ENCODE data around the gene SSU72.

Gene SSU72

DNA sequence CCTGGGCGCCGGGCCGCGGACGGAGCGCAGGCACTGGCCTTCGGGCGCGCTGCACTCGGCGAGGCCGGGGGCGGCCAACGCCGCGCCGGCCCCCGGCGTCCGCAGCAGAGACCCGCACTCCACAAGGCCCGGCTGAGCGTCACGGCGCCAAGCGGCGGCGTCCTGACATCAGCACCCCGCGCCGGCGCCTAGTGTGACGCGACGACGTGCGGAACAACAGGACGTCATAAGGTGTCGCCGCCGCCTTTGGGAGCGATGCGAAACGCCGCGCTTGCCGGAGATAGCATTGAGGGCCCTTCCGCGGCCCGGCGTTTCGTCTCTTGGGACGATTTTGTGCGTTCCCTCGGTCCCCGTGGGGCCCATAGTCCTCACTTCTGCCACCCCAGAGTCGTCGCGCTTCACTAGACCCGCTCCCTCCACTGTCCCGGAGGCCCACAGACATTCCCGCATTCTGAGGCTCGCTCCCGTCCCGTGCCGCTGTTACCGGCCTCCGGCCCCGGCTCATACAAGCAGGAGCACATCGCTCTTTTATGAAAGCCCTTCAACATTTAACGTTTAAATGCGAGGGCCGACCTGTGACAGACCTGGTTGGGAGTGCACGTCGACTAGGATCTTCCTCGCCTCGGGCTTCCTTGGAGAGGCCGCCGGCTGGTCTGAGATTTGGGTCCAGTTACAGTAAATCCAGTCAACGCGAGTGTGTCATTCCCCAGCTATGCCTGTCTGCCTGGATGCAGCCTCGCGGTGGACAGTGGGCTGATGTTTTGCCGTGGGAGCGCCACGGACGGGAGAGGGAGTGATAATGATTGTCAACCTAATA lies at the start of gene SSU72:
TSS of gene SSU72 (minus strand) at position 143 of the 817 bp plus-strand sequence. CDS start 306 bp downstream, outside the sequence.
- TF ChIP-seq, protein P1, sequence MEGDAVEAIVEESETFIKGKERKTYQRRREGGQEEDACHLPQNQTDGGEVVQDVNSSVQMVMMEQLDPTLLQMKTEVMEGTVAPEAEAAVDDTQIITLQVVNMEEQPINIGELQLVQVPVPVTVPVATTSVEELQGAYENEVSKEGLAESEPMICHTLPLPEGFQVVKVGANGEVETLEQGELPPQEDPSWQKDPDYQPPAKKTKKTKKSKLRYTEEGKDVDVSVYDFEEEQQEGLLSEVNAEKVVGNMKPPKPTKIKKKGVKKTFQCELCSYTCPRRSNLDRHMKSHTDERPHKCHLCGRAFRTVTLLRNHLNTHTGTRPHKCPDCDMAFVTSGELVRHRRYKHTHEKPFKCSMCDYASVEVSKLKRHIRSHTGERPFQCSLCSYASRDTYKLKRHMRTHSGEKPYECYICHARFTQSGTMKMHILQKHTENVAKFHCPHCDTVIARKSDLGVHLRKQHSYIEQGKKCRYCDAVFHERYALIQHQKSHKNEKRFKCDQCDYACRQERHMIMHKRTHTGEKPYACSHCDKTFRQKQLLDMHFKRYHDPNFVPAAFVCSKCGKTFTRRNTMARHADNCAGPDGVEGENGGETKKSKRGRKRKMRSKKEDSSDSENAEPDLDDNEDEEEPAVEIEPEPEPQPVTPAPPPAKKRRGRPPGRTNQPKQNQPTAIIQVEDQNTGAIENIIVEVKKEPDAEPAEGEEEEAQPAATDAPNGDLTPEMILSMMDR (IDR thresholded peaks at IDR 0.05; ENCODE audit: low read depth, low read length), result no peak
- in situ Hi-C loops (cut with HindIII; ENCODE audit: low sequenced_read_pairs), result no loop called here
- DNase-seq (ENCODE audit: low read depth, low spot score), result peak; percentile 94
- peak within 1 kb of the TSS; percentile 97 for H3K4me3 ChIP-seq (ENCODE audit: low read depth, low read length)

DNA sequence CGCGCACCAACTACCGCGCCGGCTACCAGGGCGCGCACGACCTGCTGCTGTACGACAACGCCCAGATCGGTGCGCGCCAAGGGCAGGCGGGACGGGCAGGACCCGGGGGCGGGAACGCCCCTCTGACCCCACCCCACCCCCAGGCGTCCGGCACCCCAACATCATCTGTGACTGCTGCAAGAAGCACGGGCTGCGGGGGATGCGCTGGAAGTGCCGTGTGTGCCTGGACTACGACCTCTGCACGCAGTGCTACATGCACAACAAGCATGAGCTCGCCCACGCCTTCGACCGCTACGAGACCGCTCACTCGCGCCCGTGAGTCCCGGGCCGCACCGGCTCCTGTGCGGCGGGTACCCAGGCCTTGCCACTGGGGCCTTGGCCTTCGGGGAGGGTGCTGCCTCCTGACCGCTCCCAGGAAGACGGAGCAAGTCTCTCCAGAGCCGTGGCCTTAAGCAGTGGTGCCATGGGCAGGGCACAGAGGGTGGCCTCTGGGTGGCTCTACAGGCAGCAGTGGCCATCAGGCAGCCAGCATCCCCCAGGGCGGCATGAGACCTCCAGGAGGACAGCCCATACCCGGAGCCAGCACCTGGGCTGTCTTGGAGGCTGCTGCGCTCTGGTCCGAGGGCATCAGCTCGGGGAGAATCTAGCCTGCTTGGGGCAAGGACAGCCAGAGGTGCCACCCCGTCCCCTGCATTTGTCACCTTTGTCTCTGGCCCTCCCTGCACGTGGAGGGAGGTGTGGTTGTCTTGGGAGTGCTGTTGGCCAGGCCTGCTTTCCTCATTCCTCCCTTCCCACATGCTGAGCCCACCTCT lies 49.2 kb upstream of the SSU72 start:
- in situ Hi-C loops (cut with HindIII; ENCODE audit: low sequenced_read_pairs), result no loop called here
- TF ChIP-seq, protein P1 (IDR thresholded peaks at IDR 0.05; ENCODE audit: low read depth, low read length), result no peak

DNA sequence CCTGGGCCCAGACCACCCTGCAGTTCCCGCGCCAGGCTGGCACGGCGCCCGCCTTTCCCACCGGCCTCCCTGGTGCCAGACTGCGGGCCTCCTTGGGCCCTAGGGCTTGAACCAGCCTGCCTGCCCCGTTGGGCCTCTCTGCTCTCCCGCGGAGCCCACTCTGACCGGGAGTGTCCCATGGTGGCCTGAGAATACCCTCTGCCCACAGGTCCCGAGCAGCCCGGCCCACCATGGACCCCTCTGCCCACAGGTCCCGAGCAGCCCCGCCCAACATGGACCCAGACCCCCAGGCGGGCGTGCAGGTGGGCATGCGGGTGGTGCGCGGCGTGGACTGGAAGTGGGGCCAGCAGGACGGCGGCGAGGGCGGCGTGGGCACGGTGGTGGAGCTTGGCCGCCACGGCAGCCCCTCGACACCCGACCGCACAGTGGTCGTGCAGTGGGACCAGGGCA lies 48.5 kb upstream of the SSU72 start:
- TF ChIP-seq, protein P1 (IDR thresholded peaks at IDR 0.05; ENCODE audit: low read depth, low read length), result no peak
- in situ Hi-C loops (cut with HindIII; ENCODE audit: low sequenced_read_pairs), result no loop called here
- H3K4me3 ChIP-seq (ENCODE audit: low read depth, low read length), result no peak overlapping the region
- DNase-seq (ENCODE audit: low read depth, low spot score), result no peak

More for the DNA sequence above, 49.2 kb upstream of the SSU72 start:
- no peak overlapping the region for H3K4me3 ChIP-seq (ENCODE audit: low read depth, low read length)
- DNase-seq (ENCODE audit: low read depth, low spot score), result no peak

DNA sequence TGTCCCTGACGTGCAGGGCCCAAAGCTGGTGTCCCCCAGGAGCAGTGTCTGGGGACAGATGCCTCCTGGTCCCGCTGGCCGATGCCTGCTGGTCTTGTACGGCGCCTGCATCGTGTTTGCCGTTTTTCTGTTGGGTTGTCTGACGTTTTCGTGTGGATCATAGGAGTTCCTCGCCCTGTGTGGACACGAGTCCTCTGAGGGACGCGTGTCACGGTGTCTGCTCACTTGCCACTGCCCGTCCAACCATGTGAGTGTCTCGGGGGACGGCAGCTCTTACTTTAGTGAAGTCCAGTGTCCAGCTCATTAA lies 48.1 kb upstream of the SSU72 start:
- H3K4me3 ChIP-seq (ENCODE audit: low read depth, low read length), result no peak overlapping the region
- TF ChIP-seq, protein P1 (IDR thresholded peaks at IDR 0.05; ENCODE audit: low read depth, low read length), result no peak
- DNase-seq (ENCODE audit: low read depth, low spot score), result no peak
- in situ Hi-C loops (cut with HindIII; ENCODE audit: low sequenced_read_pairs), result no loop called here

DNA sequence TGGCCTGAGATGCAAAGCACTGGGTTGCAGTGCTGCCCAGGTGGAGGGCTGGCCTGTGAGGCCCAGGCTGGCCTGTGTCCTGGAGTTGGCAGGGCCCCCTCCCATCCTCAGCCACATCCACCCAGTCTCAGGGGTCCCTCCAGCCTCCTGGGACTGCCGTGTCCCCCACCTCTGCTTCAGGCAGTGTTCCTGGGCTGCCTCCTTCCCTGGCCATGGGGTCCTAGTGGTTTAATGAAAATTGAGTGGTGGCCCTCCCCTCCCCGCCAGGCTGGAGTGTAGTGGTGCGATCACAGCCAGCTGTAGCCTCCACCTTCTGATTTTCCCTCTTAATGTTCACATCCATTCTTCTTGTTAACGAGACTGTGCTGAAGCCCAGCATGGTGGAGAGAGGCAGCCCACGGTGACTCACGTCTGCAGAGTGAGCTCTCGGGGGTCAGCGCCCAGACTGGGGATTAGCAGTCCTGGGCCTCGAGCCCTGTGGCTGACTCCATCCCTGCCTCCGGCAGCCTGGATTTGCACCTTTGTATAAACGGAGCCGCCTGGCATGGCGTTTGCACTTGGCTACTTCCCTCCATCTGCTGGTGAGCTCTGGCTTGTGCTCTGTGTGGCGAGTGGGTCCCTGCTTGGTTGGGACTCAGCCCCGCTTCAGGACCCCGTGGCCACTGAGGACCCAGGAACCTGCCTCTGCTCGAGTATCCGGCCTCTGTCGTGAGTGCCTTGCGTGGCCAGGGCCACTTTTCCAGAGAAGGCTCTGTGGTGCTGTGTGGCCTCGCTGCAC lies 47.5 kb upstream of the SSU72 start:
- no peak overlapping the region for H3K4me3 ChIP-seq (ENCODE audit: low read depth, low read length)
- DNase-seq (ENCODE audit: low read depth, low spot score), result peak; percentile 27
- TF ChIP-seq, protein P1 (IDR thresholded peaks at IDR 0.05; ENCODE audit: low read depth, low read length), result no peak
- in situ Hi-C loops (cut with HindIII; ENCODE audit: low sequenced_read_pairs), result no loop called here

Measured in astrocyte of the spinal cord (primary cell).